ENCODE data around the gene GPR137. TPM values are rescaled to one million over a fixed set of nuclear protein-coding genes. Genes with fewer than 3 reads are reported as not detected.

The GPR137 gene
- total and polyA plus RNA-seq, 9 of the 15 experiments (the other 6 are each of a cell fraction or from before 2014, with no cell fraction given) = 0.32 to 26.7 (median 10.7) TPM

DNA sequence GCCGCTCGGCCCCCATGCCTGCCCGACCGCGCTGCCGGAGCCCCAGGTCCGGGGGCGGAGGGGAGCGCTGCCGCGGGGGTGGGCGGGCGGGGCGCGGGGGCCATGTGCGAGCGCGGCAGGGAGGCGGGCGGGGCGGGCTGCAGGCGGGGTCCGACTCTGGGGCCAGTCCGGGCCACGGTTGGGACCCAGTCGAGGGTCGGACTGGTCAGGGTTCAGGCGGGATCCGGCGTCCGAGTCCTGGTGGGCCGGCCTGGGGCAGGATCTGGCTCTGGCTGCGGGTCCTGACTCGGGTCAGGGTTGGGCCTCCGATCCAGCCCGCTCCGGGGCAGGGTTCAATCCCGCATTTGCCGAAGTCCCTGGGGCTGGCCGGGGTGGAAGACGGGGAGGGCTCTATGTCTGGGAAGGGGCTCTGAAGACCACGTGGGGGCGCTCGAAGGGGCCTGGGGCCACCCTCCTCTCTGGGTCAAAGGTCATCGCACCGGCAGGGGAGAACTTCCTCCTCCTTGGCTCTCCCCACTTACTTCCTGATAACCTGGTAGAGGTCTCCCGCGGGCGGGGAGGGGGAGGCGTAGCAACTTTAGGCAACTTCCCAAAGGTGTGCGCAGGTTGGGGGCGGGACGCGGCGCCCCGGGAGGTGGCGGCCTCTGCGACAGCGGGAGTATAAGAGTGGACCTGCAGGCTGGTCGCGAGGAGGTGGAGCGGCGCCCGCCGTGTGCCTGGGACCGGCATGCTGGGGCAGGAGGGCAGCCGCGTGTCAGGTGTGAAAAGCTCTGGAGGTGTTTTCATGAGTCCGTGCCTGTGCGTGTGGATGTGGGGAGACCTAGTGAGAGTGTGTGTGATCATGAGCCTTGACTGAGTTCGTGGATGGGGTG is 20.3 kb downstream of the GPR137 start:
- peak overlapping the region; percentile 88 for H2AFZ ChIP-seq (ENCODE audit: low read depth, low read length)
- CTCF ChIA-PET (ENCODE audit: low intra/inter-chr PET ratio) = interaction anchor here (0.7 kb wide), 1 partner anchor 35 kb away, joined by 3 read pairs; no protein-coding TSS in a partner anchor
- peak overlapping the region; percentile 90 to 98 for H3K9ac ChIP-seq (ENCODE audit: insufficient read depth in 1 of 2, low read depth in 2 of 2, low read length in 2 of 2)
- BruUV-seq (replicated peaks) = TSS peak; percentile 75
- intact Hi-C loops (cut with micrococcal nuclease) (loop anchor here (2.0 to 10.0 kb wide), 4 partner anchors 35 to 471 kb away; partner anchors contain the start of genes FKBP2, MARK2 and PPP1R14B), in situ Hi-C loops (cut with MboI) (no loop called here)
- H4K20me1 ChIP-seq (replicated peaks; ENCODE audit: control insufficient read depth, insufficient read depth, low read length) = no peaks in the 10 kb centered on the region; the same call in 1 of the 2 replicates
- H3K27me3 ChIP-seq (ENCODE audit: control insufficient read depth in 2 of 2, insufficient read depth in 2 of 2, low read length in 2 of 2) = no peaks in the 10 kb centered on the region
- POLR2A ChIA-PET = interaction anchor here (1.3 to 5.8 kb wide), 3 partner anchors 26 to 102 kb away, joined by 4 to 68 read pairs (median 54); partner anchors contain the start of gene FERMT3
- H3K27ac ChIP-seq (ENCODE audit: extremely low read depth, low read depth, low read length) = peak overlapping the region; percentile 96
- peaks cover 46% of the 10 kb centered on the region for H3K79me2 ChIP-seq (ENCODE audit: control insufficient read depth, insufficient read depth, low read length)
- peaks cover 28% of the 10 kb centered on the region; the same call in 2 of the 3 replicates for H3K36me3 ChIP-seq (ENCODE audit: control insufficient read depth, insufficient read depth, low read length)
- peak overlapping the region; percentile 100 for H3K4me2 ChIP-seq (ENCODE audit: insufficient read depth, low read length)
- H3K9me3 ChIP-seq (replicated peaks; ENCODE audit: control insufficient read depth, insufficient read depth, low read depth, low read length) = no peaks in the 10 kb centered on the region
- FAIRE-seq = peak; percentile 78
- peak overlapping the region; percentile 93 for H3K4me3 ChIP-seq
- peak; percentile 73 to 94 (median 80) for DNase-seq (ENCODE audit: extremely low read depth in 1 of 4, low spot score in 3 of 4)
- peaks cover 29 to 39% of the 10 kb centered on the region in 2 experiments for H3K4me1 ChIP-seq (replicated peaks in 1 of 2; ENCODE audit: control insufficient read depth in 2 of 2, insufficient read depth in 2 of 2, low read length in 2 of 2)
- 1% methylated on average over 37 of the region's 71 CpGs for WGBS (ENCODE audit: insufficient coverage, low coverage, missing lambda C conversion rate)
- peak; percentile 57 for ATAC-seq
- H3K9me1 ChIP-seq (ENCODE audit: control insufficient read depth, insufficient read depth, low read length) = peaks cover 5% of the 10 kb centered on the region
- TF ChIP-seq ZNF253 (CRISPR knock-in tag; conservative IDR thresholded peaks at IDR 0.05) (no peak), ZNF436 (CRISPR knock-in tag; IDR thresholded peaks at IDR 0.05) (no peak), CBFA2T3 (IDR thresholded peaks at IDR 0.05) (no peak), SUPT5H (IDR thresholded peaks at IDR 0.05) (peak; percentile 72)
- TF ChIP-seq, protein P1, sequence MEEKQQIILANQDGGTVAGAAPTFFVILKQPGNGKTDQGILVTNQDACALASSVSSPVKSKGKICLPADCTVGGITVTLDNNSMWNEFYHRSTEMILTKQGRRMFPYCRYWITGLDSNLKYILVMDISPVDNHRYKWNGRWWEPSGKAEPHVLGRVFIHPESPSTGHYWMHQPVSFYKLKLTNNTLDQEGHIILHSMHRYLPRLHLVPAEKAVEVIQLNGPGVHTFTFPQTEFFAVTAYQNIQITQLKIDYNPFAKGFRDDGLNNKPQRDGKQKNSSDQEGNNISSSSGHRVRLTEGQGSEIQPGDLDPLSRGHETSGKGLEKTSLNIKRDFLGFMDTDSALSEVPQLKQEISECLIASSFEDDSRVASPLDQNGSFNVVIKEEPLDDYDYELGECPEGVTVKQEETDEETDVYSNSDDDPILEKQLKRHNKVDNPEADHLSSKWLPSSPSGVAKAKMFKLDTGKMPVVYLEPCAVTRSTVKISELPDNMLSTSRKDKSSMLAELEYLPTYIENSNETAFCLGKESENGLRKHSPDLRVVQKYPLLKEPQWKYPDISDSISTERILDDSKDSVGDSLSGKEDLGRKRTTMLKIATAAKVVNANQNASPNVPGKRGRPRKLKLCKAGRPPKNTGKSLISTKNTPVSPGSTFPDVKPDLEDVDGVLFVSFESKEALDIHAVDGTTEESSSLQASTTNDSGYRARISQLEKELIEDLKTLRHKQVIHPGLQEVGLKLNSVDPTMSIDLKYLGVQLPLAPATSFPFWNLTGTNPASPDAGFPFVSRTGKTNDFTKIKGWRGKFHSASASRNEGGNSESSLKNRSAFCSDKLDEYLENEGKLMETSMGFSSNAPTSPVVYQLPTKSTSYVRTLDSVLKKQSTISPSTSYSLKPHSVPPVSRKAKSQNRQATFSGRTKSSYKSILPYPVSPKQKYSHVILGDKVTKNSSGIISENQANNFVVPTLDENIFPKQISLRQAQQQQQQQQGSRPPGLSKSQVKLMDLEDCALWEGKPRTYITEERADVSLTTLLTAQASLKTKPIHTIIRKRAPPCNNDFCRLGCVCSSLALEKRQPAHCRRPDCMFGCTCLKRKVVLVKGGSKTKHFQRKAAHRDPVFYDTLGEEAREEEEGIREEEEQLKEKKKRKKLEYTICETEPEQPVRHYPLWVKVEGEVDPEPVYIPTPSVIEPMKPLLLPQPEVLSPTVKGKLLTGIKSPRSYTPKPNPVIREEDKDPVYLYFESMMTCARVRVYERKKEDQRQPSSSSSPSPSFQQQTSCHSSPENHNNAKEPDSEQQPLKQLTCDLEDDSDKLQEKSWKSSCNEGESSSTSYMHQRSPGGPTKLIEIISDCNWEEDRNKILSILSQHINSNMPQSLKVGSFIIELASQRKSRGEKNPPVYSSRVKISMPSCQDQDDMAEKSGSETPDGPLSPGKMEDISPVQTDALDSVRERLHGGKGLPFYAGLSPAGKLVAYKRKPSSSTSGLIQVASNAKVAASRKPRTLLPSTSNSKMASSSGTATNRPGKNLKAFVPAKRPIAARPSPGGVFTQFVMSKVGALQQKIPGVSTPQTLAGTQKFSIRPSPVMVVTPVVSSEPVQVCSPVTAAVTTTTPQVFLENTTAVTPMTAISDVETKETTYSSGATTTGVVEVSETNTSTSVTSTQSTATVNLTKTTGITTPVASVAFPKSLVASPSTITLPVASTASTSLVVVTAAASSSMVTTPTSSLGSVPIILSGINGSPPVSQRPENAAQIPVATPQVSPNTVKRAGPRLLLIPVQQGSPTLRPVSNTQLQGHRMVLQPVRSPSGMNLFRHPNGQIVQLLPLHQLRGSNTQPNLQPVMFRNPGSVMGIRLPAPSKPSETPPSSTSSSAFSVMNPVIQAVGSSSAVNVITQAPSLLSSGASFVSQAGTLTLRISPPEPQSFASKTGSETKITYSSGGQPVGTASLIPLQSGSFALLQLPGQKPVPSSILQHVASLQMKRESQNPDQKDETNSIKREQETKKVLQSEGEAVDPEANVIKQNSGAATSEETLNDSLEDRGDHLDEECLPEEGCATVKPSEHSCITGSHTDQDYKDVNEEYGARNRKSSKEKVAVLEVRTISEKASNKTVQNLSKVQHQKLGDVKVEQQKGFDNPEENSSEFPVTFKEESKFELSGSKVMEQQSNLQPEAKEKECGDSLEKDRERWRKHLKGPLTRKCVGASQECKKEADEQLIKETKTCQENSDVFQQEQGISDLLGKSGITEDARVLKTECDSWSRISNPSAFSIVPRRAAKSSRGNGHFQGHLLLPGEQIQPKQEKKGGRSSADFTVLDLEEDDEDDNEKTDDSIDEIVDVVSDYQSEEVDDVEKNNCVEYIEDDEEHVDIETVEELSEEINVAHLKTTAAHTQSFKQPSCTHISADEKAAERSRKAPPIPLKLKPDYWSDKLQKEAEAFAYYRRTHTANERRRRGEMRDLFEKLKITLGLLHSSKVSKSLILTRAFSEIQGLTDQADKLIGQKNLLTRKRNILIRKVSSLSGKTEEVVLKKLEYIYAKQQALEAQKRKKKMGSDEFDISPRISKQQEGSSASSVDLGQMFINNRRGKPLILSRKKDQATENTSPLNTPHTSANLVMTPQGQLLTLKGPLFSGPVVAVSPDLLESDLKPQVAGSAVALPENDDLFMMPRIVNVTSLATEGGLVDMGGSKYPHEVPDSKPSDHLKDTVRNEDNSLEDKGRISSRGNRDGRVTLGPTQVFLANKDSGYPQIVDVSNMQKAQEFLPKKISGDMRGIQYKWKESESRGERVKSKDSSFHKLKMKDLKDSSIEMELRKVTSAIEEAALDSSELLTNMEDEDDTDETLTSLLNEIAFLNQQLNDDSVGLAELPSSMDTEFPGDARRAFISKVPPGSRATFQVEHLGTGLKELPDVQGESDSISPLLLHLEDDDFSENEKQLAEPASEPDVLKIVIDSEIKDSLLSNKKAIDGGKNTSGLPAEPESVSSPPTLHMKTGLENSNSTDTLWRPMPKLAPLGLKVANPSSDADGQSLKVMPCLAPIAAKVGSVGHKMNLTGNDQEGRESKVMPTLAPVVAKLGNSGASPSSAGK (IDR thresholded peaks at IDR 0.05) = no peak
- TF ChIP-seq, protein P2, sequence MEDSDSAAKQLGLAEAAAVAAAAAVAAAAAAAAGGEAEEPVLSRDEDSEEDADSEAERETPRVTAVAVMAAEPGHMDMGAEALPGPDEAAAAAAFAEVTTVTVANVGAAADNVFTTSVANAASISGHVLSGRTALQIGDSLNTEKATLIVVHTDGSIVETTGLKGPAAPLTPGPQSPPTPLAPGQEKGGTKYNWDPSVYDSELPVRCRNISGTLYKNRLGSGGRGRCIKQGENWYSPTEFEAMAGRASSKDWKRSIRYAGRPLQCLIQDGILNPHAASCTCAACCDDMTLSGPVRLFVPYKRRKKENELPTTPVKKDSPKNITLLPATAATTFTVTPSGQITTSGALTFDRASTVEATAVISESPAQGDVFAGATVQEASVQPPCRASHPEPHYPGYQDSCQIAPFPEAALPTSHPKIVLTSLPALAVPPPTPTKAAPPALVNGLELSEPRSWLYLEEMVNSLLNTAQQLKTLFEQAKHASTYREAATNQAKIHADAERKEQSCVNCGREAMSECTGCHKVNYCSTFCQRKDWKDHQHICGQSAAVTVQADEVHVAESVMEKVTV (CRISPR knock-in tag; IDR thresholded peaks at IDR 0.05) = no peak
